ENCODE data around the gene THADA.

GRCh38 chr2:43406651-43407279 lies 189.1 kb downstream of the THADA start:
- TF ChIP-seq ZNF274 (IDR thresholded peaks at IDR 0.05; ENCODE audit: low read depth, low read length) (no peak), YY1 (IDR thresholded peaks at IDR 0.05; ENCODE audit: insufficient read depth, insufficient read length) (no peak), SUZ12 (IDR thresholded peaks at IDR 0.05; ENCODE audit: extremely low read depth, insufficient read depth, insufficient read length) (no peak)

Measured in NT2/D1 (cell line).